Activated B cell treated with CpG ODN at 0.5 μM for 24 hours (primary cell): ENCODE results near the gene SNW1. TPM values are rescaled to one million over a fixed set of nuclear protein-coding genes. Genes with fewer than 3 reads are reported as not detected.
A peak's percentile ranks its signal among the peaks of the same experiment; 100 is the strongest.
"Not testable (repeated sequence)": the region's sequence is repeated elsewhere in the genome, so short reads cannot be mapped to it uniquely, and the experiment has no call there.

Source experiments
- ATAC-seq: fragments of 200-7000 bp; cut with Tn5 transposase; one replicate; pipeline ENCODE4 v1.10.0; 2021; ENCODE audit warnings: low read depth, mild to moderate bottlenecking, moderate library complexity
- CTCF ChIA-PET: fragments of 350-600 bp; sonication (Branson Sonifier 250); formaldehyde crosslinking; loops from one replicate; lab custom pipeline; 2021; ENCODE audit warnings: antibody characterized with exemption; lab: Charles Lee
- POLR2A ChIA-PET: fragments of 350-600 bp; sonication (Branson Sonifier 250); formaldehyde crosslinking; loops from one replicate; lab custom pipeline; 2021; ENCODE audit warnings: antibody characterized with exemption; lab: Charles Lee
- DNase-seq: peaks from one replicate; pipeline ENCODE4 v3.0.0; 2022
- H3K27ac Mint-ChIP-seq: one replicate; pipeline ENCODE4 v1.8.0; 2020; ENCODE audit warnings: mixed read lengths
- H3K27me3 Mint-ChIP-seq: one replicate; pipeline ENCODE4 v1.8.0; 2021; ENCODE audit warnings: mixed read lengths
- H3K36me3 Mint-ChIP-seq: one replicate; pipeline ENCODE4 v1.8.0; 2021; ENCODE audit warnings: low read depth, mixed read lengths
- H3K4me1 Mint-ChIP-seq: one replicate; pipeline ENCODE4 v1.8.0; 2021; ENCODE audit warnings: mixed read lengths
- H3K4me3 Mint-ChIP-seq: one replicate; pipeline ENCODE4 v1.8.0; 2020; ENCODE audit warnings: mild to moderate bottlenecking, mixed read lengths
- H3K9me3 Mint-ChIP-seq: one replicate; pipeline ENCODE4 v1.8.0; 2020; ENCODE audit warnings: mixed read lengths
- intact Hi-C: fragments of 100-400 bp; cut with micrococcal nuclease; formaldehyde crosslinking; loops from one replicate; pipeline ENCODE4 v1.15.1; 2024
- total RNA-seq: library from RNA; stranded (reverse); gene quantifications from 2 replicates; pipeline ENCODE4 v1.2.3, GENCODE V29; 2022
- TF ChIP-seq, protein P1 (sequence below): fragments of 200-600 bp; IDR thresholded peaks from one replicate; pipeline ENCODE4 v1.8.0; 2022; ENCODE audit warnings: antibody characterized with exemption, mild to moderate bottlenecking

The SNW1 gene
- total RNA-seq, 1 donor from 2014 or later = 89.3 TPM

DNA sequence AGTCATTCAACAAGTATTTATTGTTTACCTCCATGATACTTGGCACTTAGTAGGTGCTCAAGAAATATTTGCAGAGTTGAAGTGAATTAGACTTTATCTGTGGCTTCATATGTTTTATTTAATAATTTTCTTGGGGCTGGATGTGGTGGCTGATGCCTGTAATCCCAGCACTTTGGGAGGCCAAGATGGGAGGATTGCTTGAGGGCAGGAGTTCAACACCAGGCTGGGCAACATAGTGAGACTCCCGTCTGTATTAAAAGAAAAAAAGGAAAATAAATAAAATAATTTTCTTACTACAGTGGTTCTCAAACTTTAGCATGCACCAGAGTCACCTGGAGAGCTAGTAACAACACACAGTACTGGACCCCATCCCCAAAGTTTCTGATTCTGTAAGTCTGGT lies 39.9 kb upstream of the SNW1 start:
- Mint-ChIP-seq H3K9me3 (no peaks in the 10 kb centered on the region), H3K27ac (peak overlapping the region; percentile 88), H3K4me1 (peaks cover 7% of the 10 kb centered on the region), H3K36me3 (no peaks in the 10 kb centered on the region), H3K4me3 (peak overlapping the region; percentile 88), H3K27me3 (no peaks in the 10 kb centered on the region)
- intact Hi-C loops = loop anchor here (1.0 to 2.0 kb wide), 6 partner anchors 40 to 988 kb away; partner anchors contain the start of genes ALKBH1, ANGEL1, POMT2 and SLIRP
- no peak for DNase-seq
- TF ChIP-seq, protein P1, sequence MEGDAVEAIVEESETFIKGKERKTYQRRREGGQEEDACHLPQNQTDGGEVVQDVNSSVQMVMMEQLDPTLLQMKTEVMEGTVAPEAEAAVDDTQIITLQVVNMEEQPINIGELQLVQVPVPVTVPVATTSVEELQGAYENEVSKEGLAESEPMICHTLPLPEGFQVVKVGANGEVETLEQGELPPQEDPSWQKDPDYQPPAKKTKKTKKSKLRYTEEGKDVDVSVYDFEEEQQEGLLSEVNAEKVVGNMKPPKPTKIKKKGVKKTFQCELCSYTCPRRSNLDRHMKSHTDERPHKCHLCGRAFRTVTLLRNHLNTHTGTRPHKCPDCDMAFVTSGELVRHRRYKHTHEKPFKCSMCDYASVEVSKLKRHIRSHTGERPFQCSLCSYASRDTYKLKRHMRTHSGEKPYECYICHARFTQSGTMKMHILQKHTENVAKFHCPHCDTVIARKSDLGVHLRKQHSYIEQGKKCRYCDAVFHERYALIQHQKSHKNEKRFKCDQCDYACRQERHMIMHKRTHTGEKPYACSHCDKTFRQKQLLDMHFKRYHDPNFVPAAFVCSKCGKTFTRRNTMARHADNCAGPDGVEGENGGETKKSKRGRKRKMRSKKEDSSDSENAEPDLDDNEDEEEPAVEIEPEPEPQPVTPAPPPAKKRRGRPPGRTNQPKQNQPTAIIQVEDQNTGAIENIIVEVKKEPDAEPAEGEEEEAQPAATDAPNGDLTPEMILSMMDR = no peak
- CTCF ChIA-PET = interaction anchor here (1.5 kb wide), 1 partner anchor 40 kb away, joined by 4 read pairs; the partner anchor contains the start of gene SNW1
- no peak for ATAC-seq
- POLR2A ChIA-PET = interaction anchor here (2.2 kb wide), 1 partner anchor 40 kb away, joined by 21 read pairs; the partner anchor contains the start of gene SNW1

DNA sequence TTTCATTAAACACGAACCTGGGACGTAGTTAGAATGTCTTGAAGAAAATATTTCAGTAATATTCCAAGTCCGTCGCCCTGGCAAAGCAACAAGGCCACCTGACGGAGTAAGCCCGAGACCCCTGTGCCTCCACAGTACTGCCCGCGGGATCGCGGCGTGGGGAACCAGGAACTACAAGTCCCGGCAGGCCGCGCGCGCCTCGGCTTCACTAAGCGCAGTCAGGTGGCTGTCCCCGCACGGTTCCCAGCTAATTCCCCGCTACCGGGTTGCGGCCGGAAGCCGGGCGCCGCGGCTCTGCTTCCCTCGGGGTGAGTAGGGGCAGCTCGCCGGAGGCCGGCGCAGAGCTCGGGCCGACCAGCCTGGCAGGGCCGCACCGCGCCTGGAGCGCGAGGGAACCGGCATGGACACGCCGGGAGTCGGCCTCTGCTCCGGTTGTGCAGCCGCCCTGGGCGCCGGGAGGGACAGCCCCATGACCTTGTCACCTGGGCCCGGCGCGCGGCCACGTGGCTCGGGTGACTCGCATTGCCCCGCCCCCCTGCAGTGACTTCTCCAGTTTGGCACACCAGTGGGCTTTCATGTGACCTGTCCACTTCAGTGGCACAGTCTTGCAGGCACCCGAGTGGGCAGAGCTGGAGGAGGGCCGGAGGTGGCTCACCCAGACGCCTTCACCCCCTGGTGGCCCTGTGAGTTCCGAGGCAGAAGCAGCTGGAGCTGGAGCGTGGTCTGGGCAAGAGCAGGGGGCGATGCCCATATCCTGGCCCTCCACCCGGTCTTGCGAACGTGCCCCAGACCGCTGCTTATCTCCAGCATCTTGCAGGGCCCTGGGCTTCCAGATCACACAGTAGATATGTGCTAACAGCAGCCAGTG lies 39.1 kb upstream of the SNW1 start, which contains the start of gene ADCK1:
Gene ADCK1 (plus strand): TSS at position 247 of the 868 bp plus-strand sequence. CDS start 18,870 bp downstream, outside the sequence.
- ChIA-PET POLR2A (interaction anchor here (0.6 to 2.2 kb wide), 2 partner anchors 39 to 131 kb away, joined by 4 to 21 read pairs; partner anchors contain the start of gene SNW1), CTCF (interaction anchor here (1.5 kb wide), 1 partner anchor 39 kb away, joined by 4 read pairs; the partner anchor contains the start of gene SNW1)
- Mint-ChIP-seq H3K27ac (peak within 1 kb of the TSS; percentile 88), H3K4me1 (peaks cover 7% of the 10 kb centered on the region), H3K27me3 (no peaks in the 10 kb centered on the region), H3K36me3 (no peaks in the 10 kb centered on the region), H3K4me3 (peak within 1 kb of the TSS; percentile 88), H3K9me3 (no peaks in the 10 kb centered on the region)
- DNase-seq = peak; percentile 86
- TF ChIP-seq, protein P1 = no peak
- intact Hi-C loops = loop anchor here (1.0 to 2.0 kb wide), 6 partner anchors 39 to 987 kb away; partner anchors contain the start of genes ALKBH1, ANGEL1, POMT2 and SLIRP
- ATAC-seq = peak; percentile 91

DNA sequence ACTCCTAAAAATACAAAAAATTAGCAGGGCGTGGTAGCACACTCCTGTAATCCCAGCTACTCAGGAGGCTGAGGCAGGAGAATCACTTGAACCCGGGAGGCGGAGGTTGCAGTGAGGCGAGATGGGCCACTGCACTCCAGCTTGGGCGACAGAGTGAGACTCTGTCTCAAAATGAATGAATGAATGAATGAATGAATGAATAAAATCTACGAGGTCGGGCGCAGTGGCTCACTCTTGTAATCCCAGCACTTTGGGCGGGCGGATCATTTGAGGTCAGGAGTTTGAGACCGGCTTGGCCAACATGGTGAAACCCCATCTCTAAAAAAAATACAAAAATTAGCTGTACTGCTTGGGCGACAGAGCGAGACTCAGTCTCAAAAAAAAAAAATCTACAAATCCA lies 38.5 kb upstream of the SNW1 start:
- H3K4me1 Mint-ChIP-seq, intact Hi-C loops, DNase-seq, H3K27me3 Mint-ChIP-seq, H3K9me3 Mint-ChIP-seq, H3K36me3 Mint-ChIP-seq: not testable (repeated sequence)
- peak overlapping the region; percentile 88 for H3K4me3 Mint-ChIP-seq
- ATAC-seq = peak; percentile 2
- H3K27ac Mint-ChIP-seq = peak overlapping the region; percentile 84
- ChIA-PET CTCF (interaction anchor here (1.5 kb wide), 1 partner anchor 39 kb away, joined by 4 read pairs; the partner anchor contains the start of gene SNW1), POLR2A (interaction anchor here (0.5 to 2.2 kb wide), 2 partner anchors 18 to 39 kb away, joined by 6 to 21 read pairs; partner anchors contain the start of gene SNW1)

DNA sequence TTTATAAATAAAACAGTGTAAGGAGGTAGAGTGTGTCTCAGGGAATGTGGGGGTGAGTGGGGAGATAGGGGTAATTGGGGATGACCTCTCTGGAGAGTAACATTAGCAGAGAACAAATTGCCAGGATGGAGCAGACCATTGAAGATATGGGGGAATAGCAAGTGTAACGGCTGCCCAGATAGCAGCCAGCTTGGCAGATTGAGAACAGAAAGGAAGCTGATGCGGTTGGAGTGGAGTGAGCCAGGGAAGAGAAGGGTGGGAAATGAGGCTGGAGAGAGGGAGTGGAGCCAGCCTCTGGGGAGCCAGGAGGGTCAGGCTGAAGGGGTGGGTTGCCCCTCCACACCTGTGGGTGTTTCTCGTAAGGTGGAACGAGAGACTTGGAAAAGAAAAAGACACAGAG lies 33.4 kb upstream of the SNW1 start:
- DNase-seq (no peak), ATAC-seq (no peak)
- intact Hi-C loops = no loop called here
- ChIA-PET POLR2A (no interaction called here), CTCF (no interaction called here)
- H3K4me1 Mint-ChIP-seq = no peaks in the 10 kb centered on the region
- H3K4me3 Mint-ChIP-seq = no peak overlapping the region
- H3K9me3 Mint-ChIP-seq = no peaks in the 10 kb centered on the region
- H3K27me3 Mint-ChIP-seq = peaks cover 7% of the 10 kb centered on the region
- no peak overlapping the region for H3K27ac Mint-ChIP-seq
- H3K36me3 Mint-ChIP-seq = no peaks in the 10 kb centered on the region
- TF ChIP-seq, protein P1 = no peak

DNA sequence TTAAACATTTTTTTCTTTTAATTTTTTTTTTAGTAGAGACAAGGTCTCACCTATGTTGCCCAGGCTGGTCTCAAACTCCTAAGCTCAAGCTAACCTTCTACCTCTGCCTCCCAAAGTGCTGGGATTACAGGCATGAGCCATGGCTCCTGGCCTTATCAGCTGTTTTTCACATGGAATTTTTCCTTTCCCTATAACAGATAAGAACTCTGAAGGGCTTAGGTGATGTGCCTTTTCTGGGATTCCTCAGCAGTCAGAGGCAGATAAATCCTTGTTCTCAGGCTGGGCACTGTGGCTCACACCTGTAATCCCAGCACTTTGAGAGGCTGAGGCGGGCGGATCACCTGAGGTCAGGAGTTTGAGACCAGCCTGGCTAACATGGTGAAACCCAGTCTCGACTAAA lies 32.3 kb upstream of the SNW1 start:
- DNase-seq, CTCF ChIA-PET, H3K36me3 Mint-ChIP-seq, H3K4me1 Mint-ChIP-seq, H3K9me3 Mint-ChIP-seq, intact Hi-C loops, H3K27ac Mint-ChIP-seq, POLR2A ChIA-PET, H3K4me3 Mint-ChIP-seq, ATAC-seq: not testable (repeated sequence)
- peaks cover 14% of the 10 kb centered on the region for H3K27me3 Mint-ChIP-seq

- intact Hi-C loops = no loop called here
- H3K27me3 Mint-ChIP-seq = peaks cover 15% of the 10 kb centered on the region
- POLR2A ChIA-PET = no interaction called here
Measured at GRCh38 chr14:77791225-77791600, 30.3 kb upstream of the SNW1 start.

More at GRCh38 chr14:77791225-77791600, 30.3 kb upstream of the SNW1 start:
- ATAC-seq (no peak), DNase-seq (no peak)
- Mint-ChIP-seq H3K9me3 (no peaks in the 10 kb centered on the region), H3K4me1 (no peaks in the 10 kb centered on the region), H3K4me3 (no peak overlapping the region), H3K36me3 (no peaks in the 10 kb centered on the region), H3K27ac (no peak overlapping the region)
- TF ChIP-seq, protein P1 = no peak
- CTCF ChIA-PET = no interaction called here
